RCC 7860 (cell line): ENCODE measurements around the gene PNPT1.
"Not testable (repeated sequence)": the region's sequence is repeated elsewhere in the genome, so short reads cannot be mapped to it uniquely, and the experiment has no call there.

Experiments
- DNase-seq: peaks from one replicate; pipeline ENCODE4 v3.0.0-alpha.2; 2015; ENCODE audit warnings: low spot score
- FAIRE-seq: peaks from 2 replicates; lab custom pipeline; 2012; peaks lifted over from hg19 to GRCh38; lab: Jason Lieb, UNC

Gene PNPT1

DNA sequence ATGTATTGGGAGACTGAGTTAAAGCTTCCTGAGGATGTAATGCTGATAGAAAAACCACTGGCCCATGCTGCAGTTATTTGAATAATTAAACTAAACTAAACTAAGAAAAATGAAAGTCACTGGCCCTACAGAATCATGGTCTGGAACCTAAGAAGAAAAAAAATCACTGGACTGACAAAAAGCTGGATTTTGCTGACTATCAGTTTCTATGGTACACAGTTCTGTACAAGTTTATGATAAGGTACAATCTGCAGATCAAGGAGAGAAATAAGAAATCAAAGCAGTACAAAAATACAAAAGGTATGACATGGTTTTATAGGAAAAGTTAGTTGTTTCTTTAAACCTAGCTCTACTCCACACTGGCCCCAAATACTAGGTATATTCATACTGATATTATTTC, 91.8 kb downstream of the PNPT1 start:
- no peak for FAIRE-seq
- no peak for DNase-seq

DNA sequence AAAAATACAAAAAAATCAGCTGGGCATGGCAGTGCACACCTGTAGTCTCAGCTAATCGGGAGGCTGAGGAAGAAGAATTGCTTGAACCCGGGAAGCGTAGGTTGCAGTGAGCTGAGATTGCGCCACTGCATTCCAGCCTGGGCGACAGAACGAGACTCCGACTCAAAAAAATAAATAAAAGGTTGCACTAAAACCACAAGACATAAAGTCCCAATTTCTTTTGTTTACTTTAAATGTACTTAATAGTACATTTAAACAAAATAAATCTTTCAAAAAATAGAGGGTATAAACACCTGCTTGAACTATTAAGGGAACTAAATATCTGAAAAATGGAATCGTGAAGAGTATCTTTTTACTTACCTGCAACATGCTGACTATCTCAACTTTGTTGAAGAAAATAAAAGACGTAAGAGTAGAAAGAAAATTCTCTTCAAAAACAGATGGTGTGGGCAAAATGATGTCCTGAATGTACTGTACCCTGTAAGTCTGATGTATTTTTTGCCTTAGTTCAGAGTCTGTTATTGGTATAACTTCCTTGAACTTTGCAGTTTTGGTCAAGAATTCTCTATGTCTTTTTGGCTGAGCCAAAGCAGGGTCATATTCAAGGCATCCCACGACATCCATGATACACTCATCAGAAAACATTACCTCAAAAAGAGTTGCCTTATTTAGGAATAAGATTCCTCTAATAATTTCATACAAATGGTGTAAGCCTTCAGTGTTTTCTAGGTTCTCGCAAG, 95.4 kb downstream of the PNPT1 start:
- DNase-seq, result no peak
- FAIRE-seq, result no peak

DNA sequence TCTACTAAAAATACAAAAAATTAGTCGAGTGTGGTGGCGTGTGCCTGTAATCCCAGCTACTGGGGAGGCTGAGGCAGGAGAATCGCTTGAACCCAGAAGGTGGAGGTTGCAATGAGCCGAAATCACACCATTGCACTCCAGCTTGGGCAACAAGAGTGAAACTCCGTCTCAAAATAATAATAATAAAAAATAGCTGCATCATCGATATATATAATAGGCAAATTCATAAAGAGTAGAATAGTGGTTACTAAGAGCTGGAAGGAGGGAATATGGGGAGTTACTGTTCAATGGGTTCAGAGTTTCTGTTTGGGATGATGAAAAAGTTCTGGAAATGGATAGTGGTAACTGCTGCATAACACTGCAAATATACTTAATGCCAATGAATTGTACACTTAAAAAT, 96.8 kb downstream of the PNPT1 start:
- not testable (repeated sequence) for FAIRE-seq, DNase-seq

DNA sequence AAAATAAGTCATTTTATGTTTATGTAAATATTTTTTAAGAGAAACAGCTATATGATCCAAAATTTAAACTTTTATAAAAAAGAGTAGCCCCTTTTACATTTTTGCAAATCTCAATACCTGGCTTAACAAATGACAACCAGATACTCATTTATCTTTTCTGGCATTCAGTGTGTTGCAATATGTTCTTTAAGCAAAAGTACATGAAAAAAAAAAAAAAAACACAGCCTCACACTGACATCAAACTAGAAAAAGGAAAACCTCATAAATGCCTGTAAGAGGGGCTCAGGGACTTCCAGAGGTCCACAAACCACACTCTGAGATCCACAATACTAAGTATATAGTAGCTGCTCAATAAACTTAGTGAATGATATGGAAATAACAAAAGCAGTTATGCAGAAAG, 98.1 kb downstream of the PNPT1 start:
- FAIRE-seq (no peak), DNase-seq (no peak)

DNA sequence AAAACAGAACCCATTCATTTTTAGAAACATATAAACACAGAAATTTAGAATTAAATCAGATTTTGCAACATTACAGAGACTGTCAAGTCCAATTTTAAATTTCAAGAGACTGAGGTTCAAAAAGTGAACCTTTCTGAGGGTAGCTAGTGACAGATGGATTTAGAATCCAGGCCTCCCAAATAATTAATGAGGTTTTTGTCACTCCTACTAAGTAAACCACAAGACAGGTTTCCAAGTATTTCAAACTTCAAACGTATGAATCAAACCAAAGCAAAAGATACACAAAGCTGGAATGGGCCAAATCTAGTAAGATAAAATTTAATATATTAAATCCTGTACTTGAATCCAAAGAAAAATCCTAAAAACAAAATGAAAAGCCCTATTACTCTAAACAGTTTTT, 101.5 kb downstream of the PNPT1 start:
- FAIRE-seq (peak; percentile 49), DNase-seq (no peak)

DNA sequence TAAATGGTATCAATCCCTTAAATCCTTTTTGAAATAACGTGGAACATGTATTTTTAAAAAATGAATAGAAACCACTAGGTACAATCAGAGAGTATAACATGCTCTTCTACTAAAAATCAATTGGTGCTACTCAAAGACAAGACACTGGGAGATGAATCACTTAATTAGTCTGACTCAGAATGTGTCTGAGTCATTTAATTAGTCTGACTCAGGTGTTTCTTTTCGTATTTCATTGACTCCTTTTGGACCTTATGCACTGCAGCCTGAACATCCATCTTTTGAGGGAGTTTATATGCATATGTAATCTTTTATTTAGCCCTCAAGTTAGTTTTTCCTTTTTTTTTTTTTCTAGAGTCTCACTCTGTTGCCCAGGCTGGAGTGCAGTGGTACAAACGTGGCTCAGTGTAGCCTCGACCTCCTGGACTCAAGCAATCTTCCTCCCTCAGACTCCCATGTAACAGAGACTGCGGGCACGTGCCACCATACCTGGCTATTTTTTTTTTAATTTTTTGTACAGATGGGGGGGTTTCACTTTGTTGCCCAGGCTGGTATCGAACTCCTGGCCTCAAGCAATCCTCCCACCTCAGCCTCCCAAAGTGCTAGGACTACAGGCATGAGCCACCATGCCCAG, 102.7 kb downstream of the PNPT1 start:
- DNase-seq (peak; percentile 70), FAIRE-seq (peak; percentile 88)

DNA sequence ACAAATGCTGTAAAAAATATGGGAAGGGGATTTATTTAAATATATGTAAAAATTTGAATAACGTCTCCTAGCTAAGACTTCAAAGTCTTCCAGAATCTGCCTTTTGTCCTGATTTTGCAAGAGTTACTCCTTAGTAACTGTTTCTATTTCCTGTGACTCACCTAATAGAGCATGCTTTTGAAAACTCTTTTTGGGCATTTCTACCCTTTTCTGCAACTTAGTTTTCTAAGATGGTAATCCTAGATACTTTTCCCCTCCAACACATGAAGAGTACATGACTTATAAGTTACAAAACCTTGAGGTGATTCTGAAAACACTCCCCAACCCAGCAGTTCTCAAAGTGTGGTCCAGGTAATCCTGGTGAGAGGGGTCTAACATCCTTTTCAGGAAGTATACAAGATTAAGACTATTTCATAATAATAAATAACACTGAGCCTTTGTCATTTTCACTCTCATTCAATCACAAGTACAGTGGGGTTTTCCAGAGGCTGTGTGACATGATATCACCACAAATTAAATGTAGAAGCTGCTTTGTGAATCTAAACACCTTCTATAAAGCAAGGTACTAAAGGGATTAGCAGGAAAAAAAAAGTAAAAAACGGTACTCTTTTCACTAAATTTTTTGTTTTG, 108.1 kb downstream of the PNPT1 start:
- no peak for FAIRE-seq
- no peak for DNase-seq
